PFSK-1 (cell line): ENCODE data around the gene HIVEP2.

Experiments used
- FOXP2 ChIP-seq: optimal IDR thresholded peaks from 2 replicates; pipeline ENCODE3; 2011; ENCODE audit warnings: borderline replicate concordance, control low read depth, inconsistent platforms; ENCODE audit not compliant: insufficient read depth; ENCODE audit errors: extremely low read length, extremely low read depth
- POLR2AphosphoS5 ChIP-seq: IDR thresholded peaks from 2 replicates; pipeline ENCODE4 v1.6.1; 2012; ENCODE audit warnings: low read depth, mild to moderate bottlenecking, control low read depth, low read length, moderate library complexity
- REST ChIP-seq, 2 experiments: IDR thresholded peaks; 2 replicates each; pipeline versions ENCODE4 v1.6.1 to v1.8.0; 2011 to 2012; ENCODE audit warnings: low read depth in 2 of 2, low read length in 2 of 2, control low read depth in 1 of 2, inconsistent platforms in 1 of 2, mild to moderate bottlenecking in 1 of 2, moderate library complexity in 1 of 2; ENCODE audit not compliant: insufficient read depth in 1 of 2
- SIN3A ChIP-seq: IDR thresholded peaks from 2 replicates; pipeline ENCODE4 v1.6.1; 2012; ENCODE audit warnings: mild to moderate bottlenecking, low read length, moderate library complexity, borderline replicate concordance; ENCODE audit not compliant: insufficient read depth
- TAF1 ChIP-seq: IDR thresholded peaks from 2 replicates; pipeline ENCODE4 v1.6.1; 2012; ENCODE audit warnings: low read length, control low read depth, borderline replicate concordance; ENCODE audit not compliant: insufficient read depth

HIVEP2 gene

GRCh38 chr6:142861711-142862110, 83.3 kb downstream of the HIVEP2 start:
- TF ChIP-seq POLR2AphosphoS5 (no peak), REST (IDR thresholded peaks at IDR 0.05; ENCODE audit: insufficient read depth in 1 of 2, low read depth in 2 of 2, low read length in 2 of 2) (no peak), TAF1 (no peak), SIN3A (no peak), FOXP2 (no peak)

DNA sequence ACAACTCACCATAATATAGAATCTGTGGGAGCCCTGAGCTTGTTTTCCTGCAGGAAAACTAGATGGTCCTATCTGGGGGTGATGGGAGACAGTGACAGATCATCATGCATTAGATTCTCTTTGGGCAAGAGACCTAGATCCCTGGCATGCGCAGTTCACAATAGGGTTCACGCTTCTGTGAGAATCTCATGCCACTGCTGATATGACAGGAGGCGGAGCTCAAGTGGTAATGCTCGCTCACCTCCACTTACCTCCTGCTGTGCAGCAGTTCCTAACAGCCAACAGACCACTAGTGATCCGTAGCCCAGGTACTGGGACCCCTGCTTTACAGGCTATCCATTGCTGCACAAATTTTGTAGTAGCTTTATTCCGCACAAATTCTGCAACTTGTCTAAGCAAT, 84.5 kb downstream of the HIVEP2 start:
- TF ChIP-seq FOXP2 (no peak), REST (IDR thresholded peaks at IDR 0.05; ENCODE audit: insufficient read depth in 1 of 2, low read depth in 2 of 2, low read length in 2 of 2) (no peak), POLR2AphosphoS5 (no peak), SIN3A (no peak), TAF1 (no peak)

DNA sequence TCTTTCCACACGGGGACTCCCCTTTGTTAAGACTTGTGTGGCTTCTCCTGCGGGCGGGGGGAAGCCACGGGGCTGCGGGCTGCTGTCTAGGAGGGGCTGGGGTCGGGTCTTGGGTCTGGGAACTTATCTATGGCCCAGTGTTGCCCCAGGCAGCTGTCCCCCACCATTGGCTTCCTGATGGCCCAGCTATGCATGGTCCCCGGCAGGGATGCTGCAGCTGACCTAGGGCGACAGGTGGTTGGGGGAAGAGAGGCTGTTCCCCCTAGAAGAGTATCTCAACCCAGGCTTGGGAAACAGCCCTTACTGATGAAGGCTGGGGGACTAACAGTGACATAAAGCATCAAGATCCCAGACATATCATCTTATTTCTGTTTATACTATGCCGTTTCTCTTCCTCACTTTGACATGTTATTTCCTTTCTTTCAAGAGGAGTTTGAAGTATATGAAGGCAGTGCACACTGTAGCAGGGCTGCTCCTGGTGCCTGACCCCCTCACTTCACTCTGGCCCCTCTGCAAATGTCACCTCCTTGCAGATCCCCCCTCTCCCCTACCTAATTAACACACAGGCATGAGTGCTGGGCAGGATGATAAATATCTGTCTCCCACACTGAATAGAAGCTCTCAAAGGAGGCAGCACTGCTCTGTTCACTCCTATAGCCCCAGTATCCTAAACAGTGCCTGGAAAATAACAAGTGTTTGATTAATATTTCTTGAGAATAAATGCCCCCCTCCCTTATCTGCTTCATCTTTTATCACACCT, 87.0 kb downstream of the HIVEP2 start:
- TF ChIP-seq REST (IDR thresholded peaks at IDR 0.05; ENCODE audit: insufficient read depth in 1 of 2, low read depth in 2 of 2, low read length in 2 of 2) (no peak), FOXP2 (no peak), SIN3A (no peak), TAF1 (no peak), POLR2AphosphoS5 (no peak)

DNA sequence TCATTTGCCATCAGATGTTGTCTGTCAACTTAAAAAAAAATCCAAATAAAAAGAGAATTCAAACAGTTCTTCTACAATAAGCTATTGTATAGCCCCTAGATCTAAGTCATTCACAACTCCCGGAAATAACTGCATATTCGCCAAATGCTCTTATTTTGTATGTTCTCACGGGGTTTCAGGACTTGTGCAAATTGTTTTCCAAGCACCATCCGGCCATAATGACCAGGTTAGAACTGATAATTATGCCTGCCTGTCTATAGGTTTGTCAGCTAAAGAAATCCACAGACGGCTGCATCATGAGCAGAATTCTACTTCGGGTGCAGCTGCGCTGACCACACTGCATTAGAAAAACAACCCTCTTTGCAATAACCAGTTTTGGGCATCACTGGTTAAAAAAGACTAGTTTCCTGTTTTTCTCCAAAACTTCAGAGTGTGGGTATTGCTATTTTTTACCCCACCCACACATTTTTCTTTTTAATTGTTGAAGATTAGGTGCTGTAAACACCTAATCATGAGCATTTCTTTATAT, 87.7 kb downstream of the HIVEP2 start:
- TF ChIP-seq FOXP2 = no peak
- no peak for TF ChIP-seq POLR2AphosphoS5
- no peak for TF ChIP-seq SIN3A
- no peak for TF ChIP-seq REST (IDR thresholded peaks at IDR 0.05; ENCODE audit: insufficient read depth in 1 of 2, low read depth in 2 of 2, low read length in 2 of 2)
- no peak for TF ChIP-seq TAF1
